H1 (cell line): ENCODE measurements around the gene METTL25B.

Experiments used
- ASH2L ChIP-seq: fragments of 200-600, 300-600 bp; sonication (generic); IDR thresholded peaks from one replicate; pipeline ENCODE4 v1.7.1; 2017; ENCODE audit warnings: low read length
- BRCA1 ChIP-seq: IDR thresholded peaks from 2 replicates; pipeline ENCODE4 v1.6.1; 2012; ENCODE audit warnings: low read depth, low read length, improper control_type of control experiment
- CBX5 ChIP-seq: fragments of 300-800, 300-1000 bp; sonication (generic); IDR thresholded peaks from 2 replicates; pipeline ENCODE4 v1.7.1; 2016; ENCODE audit warnings: antibody characterized with exemption, low read length, low read depth
- CHD1 ChIP-seq: IDR thresholded peaks from 2 replicates; pipeline ENCODE4 v1.6.1; 2012; ENCODE audit warnings: low read depth, low read length, improper control_type of control experiment
- CHD2 ChIP-seq: IDR thresholded peaks from 2 replicates; pipeline ENCODE4 v1.6.1; 2012; ENCODE audit warnings: low read length, improper control_type of control experiment
- JUND ChIP-seq: IDR thresholded peaks from 2 replicates; pipeline ENCODE4 v1.6.1; 2011; ENCODE audit warnings: mild to moderate bottlenecking, improper control_type of control experiment, low read length
- NRF1 ChIP-seq: IDR thresholded peaks from 2 replicates; pipeline ENCODE4 v1.6.1; 2011; ENCODE audit warnings: mild to moderate bottlenecking, low read depth, low read length, improper control_type of control experiment
- POLR2AphosphoS5 ChIP-seq: IDR thresholded peaks from 2 replicates; pipeline ENCODE4 v1.6.1; 2011; ENCODE audit warnings: low read depth, low read length
- SIRT6 ChIP-seq: IDR thresholded peaks from one replicate; pipeline ENCODE4 v1.7.1; 2012; ENCODE audit warnings: low read length, inconsistent platforms
- SP2 ChIP-seq: IDR thresholded peaks from 2 replicates; pipeline ENCODE4 v1.6.1; 2012; ENCODE audit warnings: mild to moderate bottlenecking, low read length, inconsistent platforms
- TAF1 ChIP-seq: IDR thresholded peaks from 2 replicates; pipeline ENCODE4 v1.6.1; 2011; ENCODE audit warnings: mild to moderate bottlenecking, low read depth, low read length
- TF ChIP-seq, protein P1 (sequence below), 3 experiments: IDR thresholded peaks; 1 replicate in 2 of 3; 2 replicates in 1 of 3; pipeline versions ENCODE4 v1.5.1 to v1.6.1; 2011; ENCODE audit warnings: low read length in 3 of 3, mild to moderate bottlenecking in 3 of 3, inconsistent platforms in 2 of 3, low read depth in 1 of 3, moderate library complexity in 1 of 3; ENCODE audit not compliant: insufficient read depth in 1 of 3; ENCODE audit errors: control extremely low read depth in 1 of 3
- TF ChIP-seq, protein P2 (sequence below): IDR thresholded peaks from 2 replicates; pipeline ENCODE4 v1.6.1; 2011; ENCODE audit warnings: low read depth, mild to moderate bottlenecking, low read length; ENCODE audit not compliant: insufficient read depth
- TF ChIP-seq, protein P3 (sequence below): IDR thresholded peaks from 2 replicates; pipeline ENCODE4 v1.6.1; 2012; ENCODE audit warnings: low read length, inconsistent platforms

DNA sequence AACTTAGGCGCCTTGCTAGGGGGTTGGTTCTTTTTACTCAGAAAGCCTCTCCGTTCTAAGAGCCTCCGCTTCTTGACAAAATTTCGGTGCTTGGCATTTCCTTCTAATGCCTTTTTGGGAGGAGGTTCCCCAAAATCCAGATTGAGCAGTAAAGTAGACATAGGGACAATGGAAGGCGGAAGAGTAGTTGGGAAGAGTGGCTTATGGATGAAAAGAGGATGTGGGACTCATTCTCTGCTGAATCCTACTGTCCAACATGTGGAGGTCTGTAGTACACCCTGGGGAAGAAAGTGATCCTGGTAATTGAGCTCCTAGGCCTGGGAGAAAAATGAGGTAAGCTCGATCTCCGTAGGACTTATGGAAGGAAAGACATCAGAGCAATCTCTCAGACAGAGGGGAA lies 777 bp upstream of the METTL25B start:
- TF ChIP-seq, protein P1, sequence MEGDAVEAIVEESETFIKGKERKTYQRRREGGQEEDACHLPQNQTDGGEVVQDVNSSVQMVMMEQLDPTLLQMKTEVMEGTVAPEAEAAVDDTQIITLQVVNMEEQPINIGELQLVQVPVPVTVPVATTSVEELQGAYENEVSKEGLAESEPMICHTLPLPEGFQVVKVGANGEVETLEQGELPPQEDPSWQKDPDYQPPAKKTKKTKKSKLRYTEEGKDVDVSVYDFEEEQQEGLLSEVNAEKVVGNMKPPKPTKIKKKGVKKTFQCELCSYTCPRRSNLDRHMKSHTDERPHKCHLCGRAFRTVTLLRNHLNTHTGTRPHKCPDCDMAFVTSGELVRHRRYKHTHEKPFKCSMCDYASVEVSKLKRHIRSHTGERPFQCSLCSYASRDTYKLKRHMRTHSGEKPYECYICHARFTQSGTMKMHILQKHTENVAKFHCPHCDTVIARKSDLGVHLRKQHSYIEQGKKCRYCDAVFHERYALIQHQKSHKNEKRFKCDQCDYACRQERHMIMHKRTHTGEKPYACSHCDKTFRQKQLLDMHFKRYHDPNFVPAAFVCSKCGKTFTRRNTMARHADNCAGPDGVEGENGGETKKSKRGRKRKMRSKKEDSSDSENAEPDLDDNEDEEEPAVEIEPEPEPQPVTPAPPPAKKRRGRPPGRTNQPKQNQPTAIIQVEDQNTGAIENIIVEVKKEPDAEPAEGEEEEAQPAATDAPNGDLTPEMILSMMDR (IDR thresholded peaks at IDR 0.05; ENCODE audit: control extremely low read depth in 1 of 3, insufficient read depth in 1 of 3, low read depth in 1 of 3, low read length in 3 of 3), result no peak
- TF ChIP-seq POLR2AphosphoS5 (no peak), ASH2L (no peak), CHD2 (no peak), BRCA1 (no peak), TAF1 (no peak), CBX5 (no peak), SP2 (no peak), SIRT6 (no peak), NRF1 (no peak), JUND (no peak), CHD1 (no peak)
- TF ChIP-seq, protein P2, sequence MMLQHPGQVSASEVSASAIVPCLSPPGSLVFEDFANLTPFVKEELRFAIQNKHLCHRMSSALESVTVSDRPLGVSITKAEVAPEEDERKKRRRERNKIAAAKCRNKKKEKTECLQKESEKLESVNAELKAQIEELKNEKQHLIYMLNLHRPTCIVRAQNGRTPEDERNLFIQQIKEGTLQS, result no peak
- TF ChIP-seq, protein P3, sequence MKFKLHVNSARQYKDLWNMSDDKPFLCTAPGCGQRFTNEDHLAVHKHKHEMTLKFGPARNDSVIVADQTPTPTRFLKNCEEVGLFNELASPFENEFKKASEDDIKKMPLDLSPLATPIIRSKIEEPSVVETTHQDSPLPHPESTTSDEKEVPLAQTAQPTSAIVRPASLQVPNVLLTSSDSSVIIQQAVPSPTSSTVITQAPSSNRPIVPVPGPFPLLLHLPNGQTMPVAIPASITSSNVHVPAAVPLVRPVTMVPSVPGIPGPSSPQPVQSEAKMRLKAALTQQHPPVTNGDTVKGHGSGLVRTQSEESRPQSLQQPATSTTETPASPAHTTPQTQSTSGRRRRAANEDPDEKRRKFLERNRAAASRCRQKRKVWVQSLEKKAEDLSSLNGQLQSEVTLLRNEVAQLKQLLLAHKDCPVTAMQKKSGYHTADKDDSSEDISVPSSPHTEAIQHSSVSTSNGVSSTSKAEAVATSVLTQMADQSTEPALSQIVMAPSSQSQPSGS, result no peak
